ENCODE data around the gene CDH5. TPM values are rescaled to one million over a fixed set of nuclear protein-coding genes. Genes with fewer than 3 reads are reported as not detected.

The CDH5 gene
- total and polyA plus RNA-seq, 2 donors (not counting 3 experiments of a cell fraction or from before 2014, with no cell fraction given): 765 to 815 TPM

DNA sequence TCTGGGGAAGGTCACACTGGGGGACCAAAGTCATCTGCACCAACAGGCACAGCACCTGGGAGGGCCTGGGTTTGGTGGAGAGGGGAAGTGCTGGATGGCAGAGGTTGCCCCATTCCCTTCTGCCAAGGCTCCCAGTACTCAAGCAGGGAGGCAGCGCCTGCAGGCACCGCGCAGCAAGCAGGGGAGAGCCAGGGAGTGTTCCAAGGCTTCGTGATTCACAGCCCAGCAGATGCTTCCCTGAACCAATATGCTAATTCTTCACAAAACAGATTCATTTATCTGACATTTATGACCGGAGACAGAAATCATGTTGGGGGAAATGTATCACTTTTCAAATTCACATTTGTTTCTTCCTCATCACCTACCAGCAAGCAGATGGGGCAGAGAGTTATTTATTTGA is 13.4 kb upstream of the CDH5 start:
- TF ChIP-seq JUN (IDR thresholded peaks at IDR 0.05; ENCODE audit: borderline replicate concordance, insufficient read depth, insufficient read length, low read depth) (no peak), MYC (IDR thresholded peaks at IDR 0.05; ENCODE audit: low read depth, low read length) (no peak), CTCF (IDR thresholded peaks at IDR 0.05; ENCODE audit: extremely low read depth in 1 of 2, insufficient read depth in 1 of 2, low read depth in 1 of 2, low read length in 2 of 2) (no peak), POLR2AphosphoS5 (IDR thresholded peaks at IDR 0.05; ENCODE audit: insufficient read depth, low read depth, low read length) (no peak), GATA2 (IDR thresholded peaks at IDR 0.05; ENCODE audit: insufficient read depth, insufficient read length, low read depth, low read length) (no peak), POLR2A (IDR thresholded peaks at IDR 0.05; ENCODE audit: low read depth, low read length) (no peak), FOS (IDR thresholded peaks at IDR 0.05; ENCODE audit: borderline replicate concordance, insufficient read depth, low read length) (no peak), EZH2 (IDR thresholded peaks at IDR 0.05; ENCODE audit: borderline replicate concordance, low read depth, low read length, severe bottlenecking) (no peak), MAX (IDR thresholded peaks at IDR 0.05; ENCODE audit: insufficient read depth, insufficient read length) (no peak)
- H3K27me3 ChIP-seq (ENCODE audit: control insufficient read depth in 2 of 2, insufficient read depth in 2 of 2, low read length in 2 of 2): no peaks in the 10 kb centered on the region
- no peak overlapping the region for H2AFZ ChIP-seq (ENCODE audit: low read depth, low read length)
- peaks cover 14% of the 10 kb centered on the region for H3K4me1 ChIP-seq (ENCODE audit: control insufficient read depth, extremely low read depth, insufficient read depth, low read length)
- intact Hi-C loops (cut with micrococcal nuclease): no loop called here
- dilution Hi-C loops (cut with MboI; ENCODE audit: extremely low pct_ligation_motif_present, low sequenced_read_pairs): no loop called here
- no peak overlapping the region for H3K4me3 ChIP-seq (replicated peaks in 1 of 3; ENCODE audit: insufficient read depth in 1 of 3, low read depth in 1 of 3, low read length in 3 of 3)
- H3K9ac ChIP-seq (replicated peaks; ENCODE audit: extremely low read depth, insufficient read depth, low read length): no peak overlapping the region
- no TSS peak for BruUV-seq (replicated peaks)
- no peak overlapping the region for H3K27ac ChIP-seq (ENCODE audit: insufficient read depth, low read depth, low read length)
- no peaks in the 10 kb centered on the region for H3K9me3 ChIP-seq (replicated peaks; ENCODE audit: control insufficient read depth, insufficient read depth, low read length)
- FAIRE-seq (no peak), DNase-seq (ENCODE audit: low read depth, low spot score) (no peak)
- H4K20me1 ChIP-seq (replicated peaks; ENCODE audit: control insufficient read depth, extremely low read depth, insufficient read depth, low read length): no peaks in the 10 kb centered on the region
- ChIA-PET POLR2A (no interaction called here), CTCF (interaction anchor here (2.1 kb wide), 1 partner anchor 11 kb away, joined by 11 read pairs; no protein-coding TSS in a partner anchor)
- no peaks in the 10 kb centered on the region for H3K9me1 ChIP-seq (replicated peaks; ENCODE audit: control insufficient read depth, extremely low read depth, insufficient read depth, low read length)
- no peaks in the 10 kb centered on the region for H3K36me3 ChIP-seq (ENCODE audit: control insufficient read depth in 2 of 2, extremely low read depth in 1 of 2, insufficient read depth in 2 of 2, low read length in 2 of 2)
- H3K79me2 ChIP-seq (ENCODE audit: control insufficient read depth, insufficient read depth, low read length): no peaks in the 10 kb centered on the region
- H3K4me2 ChIP-seq (ENCODE audit: insufficient read depth, low read length): no peak overlapping the region

Data from endothelial cell of umbilical vein (primary cell).